Measurements from ENCODE around the gene FMN1.

FMN1 gene

GRCh38 chr15:33155691-33156420, 38.7 kb downstream of the FMN1 start:
- Histone ChIP-seq H3K4me1 (peaks cover 24% of the 10 kb centered on the region), H3K9me3 (no peaks in the 10 kb centered on the region), H3K36me3 (no peaks in the 10 kb centered on the region), H3K4me3 (ENCODE audit: low read depth, low read length) (no peak overlapping the region), H3K27me3 (no peaks in the 10 kb centered on the region)
- no peak for DNase-seq
- TF ChIP-seq CTCF (IDR thresholded peaks at IDR 0.05; ENCODE audit: low read depth, low read length) = no peak

- no peak overlapping the region for H3K4me3 ChIP-seq (ENCODE audit: low read depth, low read length)
- peaks cover 16% of the 10 kb centered on the region for H3K4me1 ChIP-seq
- H3K27me3 ChIP-seq = no peaks in the 10 kb centered on the region
- TF ChIP-seq CTCF (IDR thresholded peaks at IDR 0.05; ENCODE audit: low read depth, low read length) = no peak
- H3K9me3 ChIP-seq = no peaks in the 10 kb centered on the region
- no peak for DNase-seq
- H3K36me3 ChIP-seq = no peaks in the 10 kb centered on the region
Measured at GRCh38 chr15:33154351-33155166, 40.0 kb downstream of the FMN1 start.

GRCh38 chr15:33153548-33153947, 41.0 kb downstream of the FMN1 start:
- Histone ChIP-seq H3K4me3 (ENCODE audit: low read depth, low read length) (no peak overlapping the region), H3K4me1 (peaks cover 8% of the 10 kb centered on the region), H3K27me3 (no peaks in the 10 kb centered on the region), H3K36me3 (no peaks in the 10 kb centered on the region), H3K9me3 (no peaks in the 10 kb centered on the region)
- no peak for DNase-seq
- no peak for TF ChIP-seq CTCF (IDR thresholded peaks at IDR 0.05; ENCODE audit: low read depth, low read length)

GRCh38 chr15:33152502-33153109, 41.9 kb downstream of the FMN1 start:
- no peak overlapping the region for H3K4me3 ChIP-seq (ENCODE audit: low read depth, low read length)
- no peaks in the 10 kb centered on the region for H3K36me3 ChIP-seq
- no peak for DNase-seq
- no peaks in the 10 kb centered on the region for H3K27me3 ChIP-seq
- H3K9me3 ChIP-seq = no peaks in the 10 kb centered on the region
- peaks cover 7% of the 10 kb centered on the region for H3K4me1 ChIP-seq
- no peak for TF ChIP-seq CTCF (IDR thresholded peaks at IDR 0.05; ENCODE audit: low read depth, low read length)

- TF ChIP-seq CTCF (IDR thresholded peaks at IDR 0.05; ENCODE audit: low read depth, low read length) = no peak
- Histone ChIP-seq H3K27me3 (no peaks in the 10 kb centered on the region), H3K9me3 (no peaks in the 10 kb centered on the region), H3K4me1 (peaks cover 16% of the 10 kb centered on the region), H3K36me3 (no peaks in the 10 kb centered on the region), H3K4me3 (ENCODE audit: low read depth, low read length) (no peak overlapping the region)
- no peak for DNase-seq
Measured at GRCh38 chr15:33150971-33151370, 43.5 kb downstream of the FMN1 start.
